ENCODE data around the gene CAPSL. TPM values are rescaled to one million over a fixed set of nuclear protein-coding genes. Genes with fewer than 3 reads are reported as not detected.

Gene CAPSL
- total and polyA plus RNA-seq, 2 experiments from 2014 or later = 0.66 TPM; not detected in 1

GRCh38 chr5:35855187-35855586 is 83.2 kb downstream of the CAPSL start:
- no peaks in the 10 kb centered on the region for H3K79me2 ChIP-seq
- H2AFZ ChIP-seq = no peak overlapping the region
- DNase-seq (ENCODE audit: low spot score) = no peak
- H3K27ac ChIP-seq = no peak overlapping the region
- no peak overlapping the region for H3K4me2 ChIP-seq
- H3K4me1 ChIP-seq (ENCODE audit: insufficient read depth) = no peaks in the 10 kb centered on the region
- H3K9me2 ChIP-seq (replicated peaks; ENCODE audit: insufficient read depth) = no peaks in the 10 kb centered on the region
- no peaks in the 10 kb centered on the region for H3K9me3 ChIP-seq (ENCODE audit: low read depth)
- WGBS (ENCODE audit: low lambda C conversion rate, missing lambda C conversion rate) = 71% methylated on average over 1 of the region's 1 CpG
- H3K27me3 ChIP-seq = no peaks in the 10 kb centered on the region
- H3K4me3 ChIP-seq = no peak overlapping the region
- H3K36me3 ChIP-seq (replicated peaks; ENCODE audit: insufficient read depth, low read depth) = no peaks in the 10 kb centered on the region
- no peak for TF ChIP-seq EZH2phosphoT487 (IDR thresholded peaks at IDR 0.05; ENCODE audit: low read depth, severe bottlenecking, unreplicated experiment)
- TF ChIP-seq CTCF (IDR thresholded peaks at IDR 0.05; ENCODE audit: poor library complexity) = no peak
- no peak for TF ChIP-seq EZH2 (IDR thresholded peaks at IDR 0.05; ENCODE audit: borderline replicate concordance)
- no peaks in the 10 kb centered on the region for H4K20me1 ChIP-seq (ENCODE audit: insufficient read depth, poor library complexity, severe bottlenecking)

Small RNAs within 50 kb of the gene (small RNA-seq; reads per million reads assigned to genes)
- gene AC112204.1 = not detected

Other genes with a start within 250 kb of the CAPSL start
- gene IL7R, start 81.7 kb downstream of the CAPSL start, total RNA-seq = 0.40 and 1.1 TPM in 2 replicates
- 0.13 and 0.47 TPM in 2 replicates for gene IL7R, start 81.7 kb downstream of the CAPSL start, polyA plus RNA-seq
- 35.4 and 45.1 TPM in 2 replicates for gene UGT3A1, start 52.8 kb upstream of the CAPSL start, total RNA-seq
- gene UGT3A1, start 52.8 kb upstream of the CAPSL start, polyA plus RNA-seq = 27.9 and 29.2 TPM in 2 replicates
- gene UGT3A2, start 128.3 kb upstream of the CAPSL start, total RNA-seq = 3.5 and 4.8 TPM in 2 replicates
- 1.8 and 5.1 TPM in 2 replicates for gene UGT3A2, start 128.3 kb upstream of the CAPSL start, polyA plus RNA-seq
- 26.9 and 27.9 TPM in 2 replicates for gene LMBRD2, start 213.3 kb upstream of the CAPSL start, total RNA-seq
- gene LMBRD2, start 213.3 kb upstream of the CAPSL start, polyA plus RNA-seq = 3.2 and 4.5 TPM in 2 replicates
- 97.5 and 103 TPM in 2 replicates for gene SKP2, start 213.5 kb upstream of the CAPSL start, total RNA-seq
- gene SKP2, start 213.5 kb upstream of the CAPSL start, polyA plus RNA-seq = 55.5 and 64.6 TPM in 2 replicates